Fibroblast of the aortic adventitia (primary cell): ENCODE measurements around the gene CYP4F12. TPM values are rescaled to one million over a fixed set of nuclear protein-coding genes. Genes with fewer than 3 reads are reported as not detected.

Source experiments
- DNase-seq: peaks from one replicate; pipeline ENCODE4 v3.0.0-alpha.2; 2010; ENCODE audit warnings: low read depth
- H3K4me3 ChIP-seq: 2 replicates; pipeline ENCODE4 v1.5.1; 2011; ENCODE audit warnings: low read depth, mild to moderate bottlenecking, control low read depth, low read length, moderate library complexity
- CTCF ChIP-seq: IDR thresholded peaks from 2 replicates; pipeline ENCODE4 v1.5.1; 2011; ENCODE audit warnings: mild to moderate bottlenecking, low read length, control low read depth, inconsistent platforms; ENCODE audit not compliant: insufficient read depth
- total RNA-seq: library from RNA; depleted of rRNA; stranded (reverse); fragments of >200 nt; gene quantifications from 2 replicates; pipeline ENCODE4 v1.2.3, GENCODE V29; 2012; ENCODE audit warnings: low replicate concordance

Gene CYP4F12
- total RNA-seq, 1 donor, result not detected

GRCh38 chr19:15680478-15681322 is 7.8 kb downstream of the CYP4F12 start:
- no peak for DNase-seq
- no peak for TF ChIP-seq CTCF

GRCh38 chr19:15683411-15683810 is 10.5 kb downstream of the CYP4F12 start:
- no peak overlapping the region for H3K4me3 ChIP-seq
- DNase-seq, result no peak
- TF ChIP-seq CTCF, result no peak

More at GRCh38 chr19:15680478-15681322, 7.8 kb downstream of the CYP4F12 start:
- H3K4me3 ChIP-seq, result no peak overlapping the region

- no peak for DNase-seq
- TF ChIP-seq CTCF, result no peak
- no peak overlapping the region for H3K4me3 ChIP-seq
These were observed 11.9 kb downstream of the CYP4F12 start for GRCh38 chr19:15684828-15685227.

GRCh38 chr19:15696654-15697194 is 23.8 kb downstream of the CYP4F12 start:
- no peak for TF ChIP-seq CTCF
- H3K4me3 ChIP-seq, result no peak overlapping the region
- DNase-seq, result no peak

GRCh38 chr19:15701757-15702533 is 29.1 kb downstream of the CYP4F12 start:
- no peak for TF ChIP-seq CTCF
- no peak overlapping the region for H3K4me3 ChIP-seq
- DNase-seq, result no peak

- peak; percentile 7 for DNase-seq
- H3K4me3 ChIP-seq, result no peak overlapping the region
These were observed 29.6 kb downstream of the CYP4F12 start for GRCh38 chr19:15702534-15702930.

More at GRCh38 chr19:15702534-15702930, 29.6 kb downstream of the CYP4F12 start:
- TF ChIP-seq CTCF, result no peak
